Inferior parietal cortex (tissue), 1 donor: ENCODE measurements around the gene FNDC3A.
"Not testable (repeated sequence)": the region's sequence is repeated elsewhere in the genome, so short reads cannot be mapped to it uniquely, and the experiment has no call there.

Experiments
- DNase-seq: peaks from one replicate; pipeline ENCODE4 v3.0.0-alpha.2; 2016; ENCODE audit errors: extremely low spot score

Gene FNDC3A

DNA sequence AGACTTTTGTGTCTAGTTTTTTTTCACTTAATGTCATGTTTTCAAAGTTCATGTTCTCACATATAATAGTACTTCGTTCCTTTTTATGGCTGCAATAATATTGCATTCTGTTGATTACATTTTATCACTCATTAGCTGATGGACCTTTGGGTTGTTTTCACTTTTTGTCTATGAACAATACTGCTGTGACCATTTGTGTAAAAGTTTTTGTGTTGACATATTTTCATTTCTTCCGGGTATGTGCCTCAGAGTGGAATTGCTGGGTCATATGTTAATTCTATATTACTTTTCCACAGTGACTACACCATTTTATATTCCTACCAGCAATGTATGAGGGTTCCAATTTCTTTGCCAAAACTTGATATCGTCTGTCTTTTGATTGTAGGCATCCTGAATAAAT, 158.6 kb downstream of the FNDC3A start:
- DNase-seq, result no peak

DNA sequence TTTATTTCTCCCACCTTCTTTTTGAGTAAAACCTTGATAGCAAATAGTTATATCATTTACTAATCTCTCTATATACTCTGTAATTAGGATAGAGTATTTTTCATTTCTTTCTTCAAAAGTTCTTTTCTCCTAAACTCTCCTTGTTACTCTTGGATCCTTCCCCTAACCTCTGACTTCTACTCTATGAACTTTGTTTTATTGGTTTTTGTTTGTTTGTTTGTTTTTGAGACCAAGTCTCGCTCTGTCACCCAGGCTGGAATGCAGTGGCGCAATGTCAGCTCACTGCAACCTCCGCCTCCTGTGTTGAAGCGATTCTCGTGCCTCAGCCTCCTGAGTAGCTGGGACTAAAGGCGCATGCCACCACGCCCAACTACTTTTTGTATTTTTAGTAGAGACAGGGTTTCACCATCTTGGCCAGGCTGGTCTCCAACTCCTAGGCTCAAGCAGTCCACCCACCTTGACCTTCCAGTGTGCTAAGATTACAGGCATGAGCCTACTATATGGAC, 161.5 kb downstream of the FNDC3A start:
- not testable (repeated sequence) for DNase-seq

DNA sequence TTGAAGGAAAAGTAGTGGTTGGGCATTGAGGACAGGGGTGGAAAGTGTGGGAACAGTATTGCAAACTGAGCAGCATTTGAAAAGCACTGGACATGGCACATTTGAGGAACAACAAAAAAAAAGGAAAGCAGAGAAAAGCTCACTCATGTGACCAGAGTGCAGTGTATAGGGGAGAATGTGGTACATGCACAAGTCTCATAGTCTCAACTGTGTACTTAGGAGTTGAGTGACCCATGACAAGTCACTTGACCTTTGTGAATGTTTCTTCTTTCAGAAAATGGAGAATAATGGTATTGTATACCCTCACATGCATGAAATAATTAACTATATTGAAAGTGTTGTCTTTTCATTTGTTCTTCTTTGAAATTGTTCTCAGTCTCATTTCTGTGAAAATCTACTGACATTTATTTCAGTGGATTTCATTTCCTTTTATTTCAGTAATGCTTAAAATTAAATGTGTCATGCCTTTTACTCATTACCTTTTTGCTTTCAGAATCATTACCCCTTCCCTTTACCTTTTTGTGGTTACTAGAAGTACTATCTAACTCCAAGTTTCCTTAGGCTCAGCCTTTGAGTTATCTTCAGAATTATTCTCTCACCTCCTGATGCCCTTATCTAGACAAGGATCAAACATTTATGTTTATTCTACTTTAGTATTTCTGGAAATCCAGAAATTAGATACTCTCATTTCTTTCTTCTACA, 165.3 kb downstream of the FNDC3A start:
- no peak for DNase-seq

DNA sequence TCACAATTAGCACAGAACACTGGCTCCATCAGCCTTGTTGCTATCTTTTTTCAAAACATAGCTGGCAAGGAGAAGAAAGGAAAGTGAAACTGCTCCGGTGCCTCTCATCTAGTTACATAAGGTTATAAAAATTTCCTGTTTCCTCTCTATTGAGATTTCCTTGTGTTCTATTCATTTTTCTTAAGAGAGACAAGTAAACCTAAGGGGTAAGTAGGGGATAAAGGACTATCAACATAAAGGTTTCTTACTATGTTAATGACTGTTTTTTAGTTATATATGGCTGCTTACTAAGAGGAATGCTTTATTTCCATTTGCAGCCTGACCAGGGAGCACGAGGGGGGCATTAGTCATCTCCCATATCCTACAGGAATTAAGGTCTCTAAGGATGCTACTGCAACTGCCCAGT, 171.2 kb downstream of the FNDC3A start:
- no peak for DNase-seq

DNA sequence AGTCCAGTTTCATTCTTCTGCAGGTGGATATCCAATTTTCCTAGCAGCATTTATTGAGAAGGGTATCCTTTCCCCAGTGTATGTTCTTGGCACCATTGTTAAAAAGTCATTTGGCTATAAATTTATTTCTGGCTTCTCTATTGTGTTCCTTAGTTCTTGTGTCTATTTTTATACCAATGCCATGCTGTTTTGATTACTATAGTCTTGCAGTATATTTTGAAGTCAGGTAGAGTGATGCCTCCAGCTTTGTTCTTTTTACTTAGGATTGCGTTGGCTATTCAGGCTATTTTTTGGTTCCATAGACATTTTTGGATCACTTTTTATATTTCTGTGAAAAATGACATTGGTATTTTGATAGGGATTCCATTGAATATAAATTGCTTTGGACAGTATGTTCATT, 172.7 kb downstream of the FNDC3A start:
- no peak for DNase-seq

DNA sequence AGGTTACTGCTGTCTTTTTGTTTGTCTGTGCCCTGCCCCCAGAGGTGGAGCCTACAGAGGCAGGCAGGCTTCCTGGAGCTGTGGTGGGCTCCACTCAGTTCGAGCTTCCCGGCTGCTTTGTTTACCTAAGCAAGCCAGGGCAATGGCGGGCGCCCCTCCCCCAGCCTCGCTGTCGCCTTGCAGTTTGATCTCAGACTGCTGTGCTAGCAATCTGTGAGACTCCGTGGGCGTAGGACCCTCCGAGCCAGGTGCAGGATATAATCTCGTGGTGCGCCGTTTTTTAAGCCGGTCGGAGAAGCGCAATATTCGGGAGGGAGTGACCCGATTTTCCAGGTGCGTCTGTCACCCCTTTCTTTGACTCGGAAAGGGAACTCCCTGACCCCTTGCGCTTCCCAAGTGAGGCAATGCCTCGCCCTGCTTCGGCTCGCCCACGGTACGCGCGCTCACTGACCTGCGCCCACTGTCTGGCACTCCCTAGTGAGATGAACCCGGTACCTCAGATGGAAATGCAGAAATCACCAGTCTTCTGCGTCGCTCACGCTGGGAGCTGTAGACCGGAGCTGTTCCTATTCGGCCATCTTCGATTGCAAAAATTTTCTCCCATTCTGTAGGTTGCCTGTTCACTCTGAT, 182.4 kb downstream of the FNDC3A start:
- not testable (repeated sequence) for DNase-seq

DNA sequence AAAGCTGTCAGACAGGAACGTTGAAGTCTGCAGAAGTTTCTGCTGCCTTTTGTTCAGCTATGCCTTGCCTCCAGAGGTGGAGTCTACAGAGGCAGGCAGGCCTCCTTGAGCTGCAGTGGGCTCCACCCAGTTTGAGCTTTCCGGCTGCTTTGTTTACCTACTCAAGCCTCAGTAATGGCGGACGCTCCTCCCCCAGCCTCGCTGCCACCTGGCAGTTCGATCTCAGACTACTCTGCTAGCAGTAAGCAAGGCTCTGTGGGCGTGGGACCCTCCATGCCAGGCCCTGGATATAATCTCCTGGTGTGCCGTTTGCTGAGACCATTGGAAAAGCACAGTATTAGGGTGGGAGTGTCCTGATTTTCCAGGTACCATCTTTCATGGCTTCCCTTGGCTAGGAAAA, 187.4 kb downstream of the FNDC3A start:
- not testable (repeated sequence) for DNase-seq

DNA sequence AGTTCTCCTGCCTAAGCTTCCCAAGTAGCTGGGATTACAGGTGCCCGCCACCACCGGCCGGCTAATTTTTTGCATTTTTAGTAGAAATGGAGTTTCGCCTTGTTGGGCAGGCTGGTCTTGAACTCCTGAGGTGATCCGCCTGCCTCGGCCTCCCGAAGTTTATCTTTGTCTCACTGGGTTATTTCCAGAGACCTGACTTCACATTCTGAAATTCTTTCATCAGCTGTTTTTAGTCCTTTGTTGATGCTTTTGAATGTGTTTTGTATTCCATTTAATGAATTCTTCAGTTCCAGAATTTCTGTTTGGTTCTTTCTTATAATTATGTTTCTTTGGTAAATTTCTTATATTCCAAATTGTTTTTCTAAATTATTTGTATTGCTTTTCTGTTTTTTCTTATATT, 189.0 kb downstream of the FNDC3A start:
- no peak for DNase-seq

DNA sequence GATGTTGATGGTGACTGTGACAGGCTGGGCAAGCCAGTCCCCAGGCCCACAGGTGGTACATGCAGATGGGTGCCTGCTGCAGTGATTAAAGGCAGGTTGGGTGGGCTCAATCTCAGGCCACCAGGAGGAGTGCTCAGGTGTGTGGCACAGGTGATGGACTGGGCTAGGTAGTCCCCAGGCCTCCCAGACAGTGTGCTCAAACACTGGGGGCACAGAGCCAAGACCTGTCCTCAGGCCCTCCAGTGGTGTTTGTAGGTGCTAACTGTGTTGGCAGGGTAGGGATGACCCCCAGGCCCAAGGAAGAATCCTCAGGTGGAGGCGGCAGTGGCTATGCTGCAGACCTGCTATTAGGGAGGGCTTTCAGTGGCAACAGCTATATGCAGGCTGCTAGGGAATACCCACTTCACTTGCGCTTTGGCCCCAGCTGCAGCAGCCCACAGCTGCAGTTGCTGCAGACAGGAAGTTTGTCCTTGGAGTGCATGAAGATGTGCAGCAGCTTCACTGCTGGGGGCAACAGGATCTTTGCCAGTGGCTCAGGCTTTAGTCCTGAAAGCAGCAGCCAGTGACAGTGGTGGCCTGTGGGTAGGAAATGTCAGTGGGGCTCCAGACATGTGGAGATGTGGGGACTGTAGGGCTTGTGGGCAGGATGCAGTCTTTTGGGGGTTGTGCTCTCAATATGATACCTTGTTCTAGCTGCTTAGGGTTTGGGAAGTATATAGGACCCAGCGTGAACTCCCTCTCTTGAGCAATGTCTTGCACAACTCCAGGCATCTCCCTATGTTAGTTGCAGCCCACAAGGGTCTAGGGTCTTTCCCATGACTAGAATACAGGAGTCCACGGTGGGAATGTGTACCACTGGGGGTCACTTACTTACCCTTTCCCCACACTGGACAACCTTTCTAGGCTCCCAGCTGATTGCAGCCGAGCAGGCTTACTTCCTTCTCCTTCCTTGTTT, 190.4 kb downstream of the FNDC3A start:
- no peak for DNase-seq

DNA sequence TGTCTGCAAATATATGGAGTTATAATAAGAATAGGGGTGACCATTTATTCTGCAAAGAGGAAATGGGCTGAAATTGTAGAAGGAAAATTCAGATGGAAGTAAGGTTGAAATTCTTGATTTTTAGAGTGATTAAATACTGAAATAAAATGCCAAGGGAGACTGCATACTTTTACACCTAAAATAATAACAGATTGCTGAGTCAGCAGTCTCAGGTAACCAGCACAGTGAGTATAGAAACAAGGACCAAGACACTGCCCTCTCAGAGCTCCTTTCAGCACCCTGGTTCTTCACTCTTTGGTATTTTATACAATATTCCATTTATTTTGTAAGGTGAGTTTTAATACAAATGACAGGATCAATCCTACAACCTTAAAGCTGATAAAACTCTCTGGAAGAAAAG, 195.6 kb downstream of the FNDC3A start:
- DNase-seq, result no peak

DNA sequence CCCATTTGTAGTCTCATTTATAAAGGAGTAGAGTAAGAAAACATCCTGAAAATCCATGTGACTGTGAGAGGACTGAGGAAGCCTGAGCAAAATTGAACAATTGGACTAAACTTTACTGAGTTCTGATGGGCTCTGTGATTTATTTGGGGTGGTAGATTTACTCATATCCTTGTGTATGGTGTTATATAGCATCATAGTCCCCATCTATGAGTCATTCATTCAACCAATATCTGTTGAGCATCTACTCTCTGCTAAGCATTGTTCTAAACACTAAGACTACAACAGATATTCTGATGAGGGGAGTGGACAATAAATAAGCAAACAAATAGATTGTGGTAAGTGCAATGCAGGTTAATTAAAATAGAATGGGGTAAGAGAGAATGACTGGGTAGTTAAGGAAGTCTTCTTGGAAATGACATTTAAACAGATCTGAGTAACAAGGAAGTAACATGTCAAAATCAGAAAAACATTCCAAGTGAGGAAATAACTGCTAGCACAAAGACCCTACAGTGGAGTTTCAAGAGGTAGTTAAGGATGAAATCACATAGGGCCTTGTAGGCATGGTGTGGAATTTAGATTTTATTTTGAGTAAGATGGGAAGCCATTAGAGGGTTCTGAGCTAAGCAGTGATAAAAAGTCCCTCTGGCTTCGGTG, 208.1 kb downstream of the FNDC3A start:
- DNase-seq, result no peak

DNA sequence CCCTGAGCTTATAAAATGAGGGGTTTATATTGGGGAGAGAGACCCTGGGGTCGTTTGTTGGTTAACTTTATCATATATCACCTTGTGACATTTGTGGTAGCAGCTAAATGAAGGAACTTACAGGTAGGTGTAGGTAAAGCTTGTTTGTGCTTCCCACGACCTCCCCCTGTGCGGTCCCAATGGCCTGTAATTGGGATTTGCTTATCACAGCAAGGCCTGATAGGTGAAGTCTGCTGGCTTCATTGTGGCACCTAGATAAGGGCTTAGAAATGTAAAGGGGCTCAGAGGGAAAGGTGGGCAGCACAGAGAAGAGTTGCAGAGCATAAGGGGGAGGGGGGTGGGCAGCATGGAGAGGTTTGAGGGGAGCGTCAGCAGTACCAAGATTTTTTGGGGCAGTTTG, 208.9 kb downstream of the FNDC3A start:
- no peak for DNase-seq

DNA sequence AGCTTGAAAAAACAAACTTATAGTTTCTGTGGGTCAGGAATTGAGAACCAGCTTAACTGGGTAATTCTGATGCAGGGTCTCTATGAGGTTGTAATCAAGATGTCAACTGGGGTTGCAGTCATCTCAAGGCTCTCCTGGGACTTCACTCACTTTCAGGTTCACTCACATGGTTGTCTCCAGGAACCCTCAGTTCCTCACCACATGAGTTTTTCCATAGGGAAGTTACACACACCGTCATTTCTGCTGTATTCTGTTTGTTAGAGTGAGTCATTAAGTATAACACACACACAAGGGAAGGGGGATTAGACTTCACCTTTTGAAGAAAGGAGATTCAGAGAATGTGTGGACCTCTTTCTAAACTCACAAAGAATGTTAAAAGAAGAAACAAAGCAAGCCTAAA, 209.6 kb downstream of the FNDC3A start:
- DNase-seq, result no peak

DNA sequence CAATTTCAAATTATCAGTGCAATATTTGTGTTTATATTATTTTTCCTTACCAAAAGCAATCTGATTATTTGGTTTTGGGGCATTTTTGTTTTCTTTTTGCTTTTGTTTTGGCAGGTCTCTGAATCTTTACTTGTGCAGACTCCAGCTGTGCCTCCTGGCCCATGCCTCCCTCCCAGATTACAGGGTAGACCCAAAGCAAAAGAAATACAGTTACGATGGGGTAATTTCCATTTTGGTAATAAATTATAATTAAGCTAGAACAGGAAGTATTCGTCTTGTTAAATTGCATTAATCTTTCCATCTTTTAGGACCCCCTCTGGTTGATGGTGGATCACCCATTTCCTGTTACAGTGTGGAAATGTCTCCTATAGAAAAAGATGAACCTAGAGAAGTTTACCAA, 215.2 kb downstream of the FNDC3A start:
- no peak for DNase-seq

DNA sequence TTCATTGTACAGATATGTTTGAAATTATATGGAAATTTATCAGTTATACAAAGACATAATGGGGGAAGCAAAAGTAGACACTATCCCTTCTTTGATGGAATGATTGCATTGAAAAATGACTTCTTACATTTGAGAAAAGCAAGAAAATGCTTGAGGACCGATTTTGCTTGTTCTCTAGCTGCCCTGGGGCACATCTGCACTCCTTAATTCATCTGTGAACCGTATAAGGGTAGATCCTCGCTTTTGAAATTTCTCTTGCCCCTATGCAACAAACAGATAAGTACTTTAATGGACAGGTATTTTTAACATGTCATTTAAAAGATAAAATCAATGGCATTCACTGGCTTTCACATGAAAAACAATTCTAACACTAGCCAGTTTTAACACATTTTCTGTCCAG, 230.9 kb downstream of the FNDC3A start:
- DNase-seq, result no peak

DNA sequence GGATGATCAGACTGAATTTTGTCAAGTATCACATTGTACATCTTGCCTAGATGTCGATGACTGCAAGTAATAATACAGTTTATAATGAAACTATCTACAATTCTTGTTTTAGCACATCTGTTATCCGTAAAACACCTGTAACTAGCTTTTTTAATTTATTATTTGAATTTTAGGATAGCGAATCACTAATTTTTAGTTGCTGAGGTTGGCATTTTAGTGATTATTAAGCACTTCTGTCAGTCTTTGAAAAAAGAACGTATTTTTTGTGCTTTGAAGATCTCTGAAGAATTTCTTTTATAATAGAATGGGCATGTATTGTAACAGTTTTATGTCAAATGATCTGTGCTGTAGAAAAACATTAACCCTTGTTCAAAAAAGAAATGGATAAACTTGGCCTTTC, 232.9 kb downstream of the FNDC3A start:
- no peak for DNase-seq

DNA sequence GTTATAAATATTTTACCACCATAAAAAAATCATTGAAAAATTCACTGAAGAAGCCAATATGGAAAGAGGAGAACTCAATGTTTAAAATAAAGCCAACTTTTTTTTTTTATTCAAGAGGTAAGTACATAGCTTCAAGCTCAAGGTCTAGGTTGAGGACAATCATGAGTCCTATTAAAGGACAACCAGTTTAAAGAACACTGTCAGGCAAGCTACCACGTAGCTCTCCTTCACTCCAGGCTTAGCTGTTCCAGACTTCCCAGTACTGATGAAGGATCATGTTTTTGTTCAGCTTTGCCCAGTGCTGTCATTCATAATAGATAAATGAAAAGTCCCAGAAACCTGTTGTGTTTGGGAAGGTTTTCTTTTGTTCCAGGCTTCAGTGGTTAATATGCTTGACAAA, 234.4 kb downstream of the FNDC3A start:
- DNase-seq, result no peak

DNA sequence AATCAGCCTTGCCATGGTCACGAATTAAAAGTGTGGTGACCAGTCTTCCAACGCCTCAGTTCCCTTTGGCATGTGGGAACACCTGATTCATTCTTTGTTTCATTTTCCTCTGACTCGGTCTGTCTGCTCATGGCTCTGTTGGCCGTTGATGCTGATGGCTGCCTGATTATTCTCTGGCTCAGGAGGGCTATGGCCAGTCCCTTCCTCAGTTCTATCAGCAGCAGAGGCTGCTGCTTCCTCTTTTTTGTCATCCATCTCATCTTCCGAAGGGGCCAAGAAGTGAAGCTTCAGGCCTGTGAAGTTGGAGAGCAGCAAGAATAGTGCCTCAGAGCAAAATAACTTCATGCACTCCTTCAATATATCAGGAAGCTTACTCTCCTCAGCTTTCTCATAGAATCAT, 235.0 kb downstream of the FNDC3A start:
- DNase-seq, result no peak

DNA sequence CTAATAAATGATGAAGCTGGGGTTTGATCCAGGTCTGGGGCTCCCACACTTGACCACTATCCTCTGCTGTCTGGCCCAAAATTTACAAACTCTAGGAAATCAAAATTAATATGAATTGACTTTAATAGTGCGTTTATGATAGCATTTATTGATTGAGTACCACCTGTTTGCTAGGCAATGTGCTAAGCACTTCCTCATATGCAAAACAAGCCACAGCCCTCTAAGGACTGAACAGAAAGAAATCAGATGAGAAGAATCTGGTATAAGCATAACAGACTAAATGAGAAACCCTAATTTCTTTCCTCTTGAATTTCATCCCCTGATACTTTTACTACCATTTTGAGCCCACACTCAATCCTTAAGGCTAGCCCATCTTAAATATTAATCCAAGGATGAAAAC, 237.8 kb downstream of the FNDC3A start:
- DNase-seq, result no peak

DNA sequence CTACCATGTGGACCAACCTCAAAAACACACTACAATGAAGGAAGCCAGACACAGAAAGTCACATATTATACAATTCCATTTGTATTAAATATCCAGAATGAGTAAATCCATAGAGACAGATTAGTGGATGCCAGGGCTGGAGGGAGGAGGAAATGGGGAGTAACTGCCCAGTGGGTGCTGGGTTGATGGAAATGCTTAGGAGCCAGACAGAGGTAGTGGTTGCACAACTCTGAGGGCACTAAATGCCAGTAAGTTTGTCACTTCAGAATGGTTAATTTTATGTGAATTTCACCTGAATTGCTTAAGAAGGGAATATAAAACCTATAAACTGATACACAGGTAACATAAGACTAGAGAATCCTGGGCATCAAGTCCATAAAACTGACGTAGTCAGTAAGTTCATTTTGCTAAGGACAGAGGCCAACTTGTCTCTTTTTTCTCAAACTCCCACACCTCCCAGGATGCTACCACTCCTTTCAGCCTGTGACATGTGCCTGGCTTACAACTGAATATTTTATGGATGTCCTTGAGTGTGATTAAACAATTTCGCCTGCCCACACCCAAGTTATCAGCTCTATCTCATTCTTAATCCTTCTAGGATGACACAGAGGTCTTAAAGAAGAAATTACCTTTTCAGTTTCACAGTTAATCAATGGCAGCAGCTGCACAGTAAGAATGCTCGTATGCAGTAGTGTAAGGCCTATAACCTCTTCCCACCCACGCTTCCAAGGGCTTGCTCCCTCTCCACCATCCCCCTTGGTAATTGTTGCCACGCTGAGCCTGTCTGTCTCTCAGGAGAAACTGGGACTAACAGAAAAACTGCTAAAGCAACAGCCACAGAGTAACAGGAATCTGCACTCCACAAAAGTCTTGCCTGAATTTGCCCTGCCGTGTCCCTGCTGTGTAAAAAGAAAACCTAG, 238.5 kb downstream of the FNDC3A start:
- no peak for DNase-seq

DNA sequence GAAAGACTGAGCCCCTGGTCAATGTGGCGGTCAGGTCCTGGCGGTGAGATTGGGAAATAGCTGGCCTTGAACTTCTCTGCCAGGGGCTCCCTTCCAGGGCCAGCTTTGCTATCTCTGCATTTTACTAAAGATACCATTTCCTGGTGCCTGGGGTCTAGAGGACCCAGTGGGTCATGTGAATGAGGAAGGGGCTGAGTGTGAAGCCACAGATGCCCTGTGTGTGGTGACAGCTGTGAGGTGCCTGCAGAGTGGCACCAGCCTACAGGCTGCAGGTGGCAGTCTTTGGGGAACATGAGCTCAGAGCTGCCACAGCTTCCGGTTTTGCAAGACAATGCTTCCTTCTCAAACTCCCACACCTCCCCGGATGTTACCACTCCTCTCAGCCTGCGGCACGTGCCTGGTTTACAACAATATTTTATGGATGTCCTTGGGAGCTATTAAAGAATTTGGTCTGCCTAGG, 239.2 kb downstream of the FNDC3A start:
- no peak for DNase-seq
